Measurements from ENCODE around the gene ARF5. TPM values are rescaled to one million over a fixed set of nuclear protein-coding genes. Genes with fewer than 3 reads are reported as not detected.

ARF5 gene
- total and polyA plus RNA-seq, 12 donors, result 84.8 to 185 (median 91.1) TPM

DNA sequence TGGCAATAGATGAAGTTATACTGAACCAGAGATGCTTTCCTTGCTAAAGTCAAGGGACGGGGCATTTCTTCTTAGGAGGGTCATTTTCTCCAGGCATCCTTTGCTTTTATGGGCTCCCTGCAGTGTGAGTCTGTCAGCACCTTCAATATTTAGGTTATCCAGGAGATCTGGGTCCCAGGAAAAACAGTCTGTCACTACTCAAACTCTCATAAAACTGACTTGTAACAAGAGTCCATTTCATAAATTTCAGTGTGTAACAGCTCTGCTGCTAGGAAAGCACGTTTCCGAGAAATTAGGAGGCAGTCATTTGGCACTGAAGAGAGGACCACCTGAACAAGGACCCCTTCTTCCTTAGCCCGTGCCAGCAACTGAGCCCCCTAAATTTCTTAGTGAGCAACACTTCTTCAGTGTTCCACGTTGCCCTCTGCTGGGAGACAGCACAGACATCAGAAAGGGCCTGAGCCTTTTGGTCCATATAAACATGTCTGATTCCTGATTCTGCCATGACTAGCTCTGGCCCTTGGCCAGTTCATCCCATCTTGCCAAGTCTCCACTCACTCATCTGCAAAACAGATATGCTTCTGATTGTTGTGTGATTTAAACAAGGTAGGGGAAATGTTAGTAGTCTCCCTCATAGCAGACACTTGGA, 10.1 kb upstream of the ARF5 start:
- peak overlapping the region in 1 of 10 donors; percentile 6 for H3K27ac ChIP-seq
- no peaks in the 10 kb centered on the region for H3K9me3 ChIP-seq
- peaks cover 0 to 50% (median 15%) of the 10 kb centered on the region in 9 donors for H3K36me3 ChIP-seq
- TF ChIP-seq, protein P1, sequence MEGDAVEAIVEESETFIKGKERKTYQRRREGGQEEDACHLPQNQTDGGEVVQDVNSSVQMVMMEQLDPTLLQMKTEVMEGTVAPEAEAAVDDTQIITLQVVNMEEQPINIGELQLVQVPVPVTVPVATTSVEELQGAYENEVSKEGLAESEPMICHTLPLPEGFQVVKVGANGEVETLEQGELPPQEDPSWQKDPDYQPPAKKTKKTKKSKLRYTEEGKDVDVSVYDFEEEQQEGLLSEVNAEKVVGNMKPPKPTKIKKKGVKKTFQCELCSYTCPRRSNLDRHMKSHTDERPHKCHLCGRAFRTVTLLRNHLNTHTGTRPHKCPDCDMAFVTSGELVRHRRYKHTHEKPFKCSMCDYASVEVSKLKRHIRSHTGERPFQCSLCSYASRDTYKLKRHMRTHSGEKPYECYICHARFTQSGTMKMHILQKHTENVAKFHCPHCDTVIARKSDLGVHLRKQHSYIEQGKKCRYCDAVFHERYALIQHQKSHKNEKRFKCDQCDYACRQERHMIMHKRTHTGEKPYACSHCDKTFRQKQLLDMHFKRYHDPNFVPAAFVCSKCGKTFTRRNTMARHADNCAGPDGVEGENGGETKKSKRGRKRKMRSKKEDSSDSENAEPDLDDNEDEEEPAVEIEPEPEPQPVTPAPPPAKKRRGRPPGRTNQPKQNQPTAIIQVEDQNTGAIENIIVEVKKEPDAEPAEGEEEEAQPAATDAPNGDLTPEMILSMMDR (IDR thresholded peaks at IDR 0.05), result peak in 2 of 9 donors; percentile 14 to 17
- WGBS, 2 donors, result 74 to 77% methylated on average over 5 of the region's 5 CpGs
- no peaks in the 10 kb centered on the region for H3K27me3 ChIP-seq
- ATAC-seq, result no peak
- intact Hi-C loops (cut with DNase I), result no loop called here
- H3K4me1 ChIP-seq, result peaks cover 5 to 40% (median 29%) of the 10 kb centered on the region in 9 donors
- DNase-seq, result no peak
- no peak overlapping the region for H3K4me3 ChIP-seq

DNA sequence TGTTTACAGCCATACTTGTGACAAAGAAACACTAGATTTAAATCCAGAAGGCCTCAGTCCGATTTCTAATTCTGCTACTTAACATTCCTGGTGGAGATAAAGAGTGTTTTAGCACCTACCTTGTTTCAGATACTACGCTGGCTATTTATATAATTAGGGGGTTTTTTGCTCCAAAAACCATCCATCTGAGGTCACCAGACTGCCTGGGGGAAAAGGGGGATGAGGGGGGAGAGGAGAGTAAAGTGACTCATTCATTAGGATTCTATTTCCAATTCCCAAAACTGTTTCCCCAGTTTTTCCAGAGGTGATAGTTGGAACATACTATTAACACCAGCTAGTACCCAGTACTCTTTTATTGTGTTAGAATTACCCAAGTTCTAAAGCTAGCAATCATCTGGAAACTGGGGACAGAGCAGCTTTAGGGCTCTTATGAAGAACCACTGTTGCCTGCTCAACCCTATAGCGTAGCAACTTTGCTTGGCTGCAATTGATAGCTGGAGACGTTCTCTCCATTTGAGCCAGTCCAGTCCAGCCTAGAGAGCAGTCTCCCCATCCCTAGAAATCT, 9.4 kb upstream of the ARF5 start:
- DNase-seq, result no peak
- Histone ChIP-seq H3K9me3 (no peaks in the 10 kb centered on the region), H3K27me3 (no peaks in the 10 kb centered on the region), H3K36me3 (peaks cover 0 to 51% (median 15%) of the 10 kb centered on the region in 9 donors), H3K4me1 (peaks cover 10 to 46% (median 35%) of the 10 kb centered on the region in 9 donors), H3K4me3 (no peak overlapping the region), H3K27ac (peak overlapping the region in 1 of 10 donors; percentile 6)
- intact Hi-C loops (cut with DNase I), result no loop called here
- ATAC-seq, result no peak
- TF ChIP-seq, protein P1 (IDR thresholded peaks at IDR 0.05), result no peak
- 61 to 67% methylated on average over 4 of the region's 4 CpGs for WGBS, 2 donors

DNA sequence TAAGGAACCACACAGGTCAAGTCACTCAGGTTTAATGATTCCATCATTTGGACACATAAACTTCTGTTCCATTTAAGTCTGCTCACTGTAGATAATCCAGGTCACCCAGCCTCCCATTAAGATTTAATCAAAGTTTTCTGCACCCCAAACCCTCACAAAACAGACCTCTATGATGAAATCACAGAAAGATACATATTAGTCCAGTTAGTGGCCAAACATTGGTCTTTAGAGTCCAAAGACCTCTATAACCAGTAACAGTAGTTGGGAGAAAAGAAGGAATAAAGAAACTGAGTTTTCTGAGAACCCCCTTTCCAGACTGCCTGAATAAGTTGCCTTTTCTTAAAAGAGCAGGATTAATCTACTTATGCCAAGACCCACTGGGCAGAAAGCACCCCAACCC, 7.6 kb upstream of the ARF5 start:
- intact Hi-C loops (cut with DNase I), result loop anchor here in 5 of 10 donors (5.0 to 10.0 kb wide), 3 partner anchors 186 to 634 kb away; partner anchors contain the start of gene ZNF800 (in 4 of the 5)
- Histone ChIP-seq H3K4me1 (peaks cover 15 to 57% (median 47%) of the 10 kb centered on the region in 9 donors), H3K4me3 (no peak overlapping the region), H3K36me3 (peaks cover 0 to 51% (median 15%) of the 10 kb centered on the region in 9 donors), H3K27me3 (no peaks in the 10 kb centered on the region), H3K9me3 (no peaks in the 10 kb centered on the region), H3K27ac (no peak overlapping the region)
- no peak for DNase-seq
- ATAC-seq, result no peak
- TF ChIP-seq, protein P1 (IDR thresholded peaks at IDR 0.05), result no peak

- Histone ChIP-seq H3K9me3 (no peaks in the 10 kb centered on the region), H3K36me3 (peaks cover 0 to 51% (median 15%) of the 10 kb centered on the region in 9 donors), H3K27me3 (no peaks in the 10 kb centered on the region), H3K27ac (no peak overlapping the region), H3K4me3 (no peak overlapping the region), H3K4me1 (peaks cover 15 to 66% (median 53%) of the 10 kb centered on the region in 9 donors)
- intact Hi-C loops (cut with DNase I), result loop anchor here in 5 of 10 donors (5.0 to 10.0 kb wide), 3 partner anchors 187 to 633 kb away; partner anchors contain the start of gene ZNF800 (in 4 of the 5)
- TF ChIP-seq, protein P1 (IDR thresholded peaks at IDR 0.05), result no peak
- ATAC-seq (no peak), DNase-seq (no peak)
- 92 to 96% methylated on average over 1 of the region's 1 CpG for WGBS, 2 donors
Measured at GRCh38 chr7:127581716-127582115, 6.5 kb upstream of the ARF5 start.

Measured in heart right ventricle (tissue), 16 donors.